GM12878 (cell line): ENCODE measurements around the gene PDE6B. TPM values are rescaled to one million over a fixed set of nuclear protein-coding genes. Genes with fewer than 3 reads are reported as not detected.

Experiments
- ATAC-seq: fragments of 200-7000 bp; cut with Tn5 transposase; 3 replicates; pipeline ENCODE4 v1.9.1; 2020; ENCODE audit warnings: mild to moderate bottlenecking, moderate library complexity
- BruUV-seq: library from RNA; stranded (reverse); fragments of 400-500 nt; replicated peaks from 2 replicates; lab custom pipeline; 2021; lab: Mats Ljungman, UMichigan
- CTCF ChIA-PET: fragments of 300-600 bp; sonication (Branson Sonifier 250); formaldehyde crosslinking; extraction: SDS; loops from one replicate; lab custom pipeline; 2021; ENCODE audit warnings: inconsistent platforms; lab: Yijun Ruan, JAX
- POLR2A ChIA-PET: fragments of 350-600 bp; formaldehyde crosslinking; extraction: SDS; loops from one replicate; lab custom pipeline; 2021; ENCODE audit warnings: inconsistent platforms; lab: Charles Lee
- RAD21 ChIA-PET: fragments of 300-600 bp; sonication (Branson Sonifier 250); formaldehyde crosslinking; loops from one replicate; lab custom pipeline; 2023; ENCODE audit warnings: antibody characterized with exemption; ENCODE audit not compliant: unreplicated experiment; lab: Charles Lee
- SMC1A ChIA-PET: fragments of 300-600 bp; sonication (Branson Sonifier 250); formaldehyde crosslinking; loops from one replicate; lab custom pipeline; 2023; ENCODE audit not compliant: unreplicated experiment, uncharacterized antibody; lab: Charles Lee
- DNase-seq: peaks from one replicate; pipeline ENCODE4 v3.0.0-alpha.2; 2011; ENCODE audit warnings: low read depth, low spot score
- FAIRE-seq: peaks from 3 replicates; lab custom pipeline; 2011; peaks lifted over from hg19 to GRCh38; lab: Jason Lieb, UNC
- H2AFZ ChIP-seq: 2 replicates; pipeline ENCODE4 v1.6.0; 2011; ENCODE audit warnings: low read depth, low read length, control low read depth; ENCODE audit not compliant: control insufficient read depth
- H3K27ac ChIP-seq: 2 replicates; pipeline ENCODE4 v1.5.1; 2011; ENCODE audit warnings: control low read depth; ENCODE audit not compliant: control insufficient read depth, insufficient read depth
- H3K27me3 ChIP-seq, 2 experiments: replicated peaks in 1 of 2; 2 replicates each; pipeline versions ENCODE4 v1.6.0 to v1.6.1; 2011; ENCODE audit warnings: low read length in 1 of 2; ENCODE audit not compliant: control insufficient read depth in 2 of 2, insufficient read depth in 2 of 2
- H3K36me3 ChIP-seq, 2 experiments: 2 replicates each; pipeline ENCODE4 v1.5.1; 2011; ENCODE audit warnings: low read length in 1 of 2; ENCODE audit not compliant: control insufficient read depth in 2 of 2, insufficient read depth in 2 of 2
- H3K4me1 ChIP-seq: 2 replicates; pipeline ENCODE4 v1.6.1; 2011; ENCODE audit warnings: mild to moderate bottlenecking, low read length, moderate library complexity, mixed read lengths; ENCODE audit not compliant: control insufficient read depth, insufficient read depth
- H3K4me2 ChIP-seq: 2 replicates; pipeline ENCODE4 v1.6.0; 2011; ENCODE audit warnings: control low read depth; ENCODE audit not compliant: control insufficient read depth, insufficient read depth
- H3K4me3 ChIP-seq: fragments of 200-600 bp; sonication (generic); 2 replicates; pipeline ENCODE4 v1.5.1; 2016
- H3K79me2 ChIP-seq: 2 replicates; pipeline ENCODE4 v1.6.0; 2011; ENCODE audit warnings: low read length; ENCODE audit not compliant: control insufficient read depth, insufficient read depth
- H3K9ac ChIP-seq: 2 replicates; pipeline ENCODE4 v1.8.0; 2011; ENCODE audit warnings: low read length, control low read depth, mixed read lengths; ENCODE audit not compliant: control insufficient read depth, insufficient read depth
- H3K9me3 ChIP-seq: replicated peaks from 3 replicates; pipeline ENCODE4 v1.5.1; 2011; ENCODE audit warnings: mild to moderate bottlenecking, low read length; ENCODE audit not compliant: control insufficient read depth, insufficient read depth
- H4K20me1 ChIP-seq: 2 replicates; pipeline ENCODE4 v1.6.0; 2011; ENCODE audit not compliant: control insufficient read depth, insufficient read depth
- BHLHE40 ChIP-seq, 2 experiments: fragments of 450-650 bp in 1 of 2; IDR thresholded peaks; 2 replicates each; pipeline ENCODE4 v1.6.1; 2011 to 2017; ENCODE audit warnings: low read depth in 2 of 2, borderline replicate concordance in 1 of 2, improper control_type of control experiment in 1 of 2, low read length in 1 of 2, mild to moderate bottlenecking in 1 of 2
- BMI1 ChIP-seq: fragments of 450-650 bp; IDR thresholded peaks from 2 replicates; pipeline ENCODE4 v1.6.1; 2016; ENCODE audit warnings: mild to moderate bottlenecking, moderate library complexity, borderline replicate concordance
- CBX5 ChIP-seq: sonication (generic); IDR thresholded peaks from 2 replicates; pipeline ENCODE4 v1.6.1; 2016; ENCODE audit warnings: low read depth, moderate library complexity, mild to moderate bottlenecking, inconsistent platforms
- E2F4 ChIP-seq: IDR thresholded peaks from 2 replicates; pipeline ENCODE4 v1.6.1; 2012; ENCODE audit warnings: low read depth, low read length, improper control_type of control experiment
- EED ChIP-seq: sonication (generic); IDR thresholded peaks from 2 replicates; pipeline ENCODE4 v1.6.1; 2016; ENCODE audit warnings: antibody characterized with exemption, low read depth
- JUND ChIP-seq: IDR thresholded peaks from 2 replicates; pipeline ENCODE4 v1.6.1; 2012; ENCODE audit warnings: low read depth, mild to moderate bottlenecking, low read length, improper control_type of control experiment, moderate library complexity
- MTA3 ChIP-seq: IDR thresholded peaks from 2 replicates; pipeline ENCODE4 v1.6.1; 2012; ENCODE audit warnings: low read length, inconsistent platforms, borderline replicate concordance
- NBN ChIP-seq: fragments of 450-650 bp; IDR thresholded peaks from 2 replicates; pipeline ENCODE4 v1.6.1; 2016
- NFIC ChIP-seq: IDR thresholded peaks from 2 replicates; pipeline ENCODE4 v1.6.1; 2012; ENCODE audit warnings: low read depth, mild to moderate bottlenecking, inconsistent platforms, low read length, moderate library complexity
- NR2C1 ChIP-seq: fragments of 450-650 bp; IDR thresholded peaks from 2 replicates; pipeline ENCODE4 v1.6.1; 2017; ENCODE audit warnings: antibody characterized with exemption, mild to moderate bottlenecking, moderate library complexity
- PML ChIP-seq: IDR thresholded peaks from 2 replicates; pipeline ENCODE4 v1.6.1; 2012; ENCODE audit warnings: low read length, inconsistent platforms
- SIN3A ChIP-seq: IDR thresholded peaks from 2 replicates; pipeline ENCODE4 v1.6.1; 2012; ENCODE audit warnings: low read depth, low read length, improper control_type of control experiment
- SIX5 ChIP-seq: IDR thresholded peaks from 2 replicates; pipeline ENCODE4 v1.6.1; 2011; ENCODE audit warnings: mild to moderate bottlenecking, low read depth, low read length, moderate library complexity; ENCODE audit not compliant: severe bottlenecking
- SPI1 ChIP-seq: IDR thresholded peaks from 2 replicates; pipeline ENCODE4 v1.6.1; 2011; ENCODE audit warnings: low read depth, mild to moderate bottlenecking, low read length, moderate library complexity, borderline replicate concordance; ENCODE audit not compliant: insufficient read depth
- TBL1XR1 ChIP-seq: IDR thresholded peaks from 2 replicates; pipeline ENCODE4 v1.6.1; 2012; ENCODE audit warnings: low read depth, low read length, improper control_type of control experiment
- YY1 ChIP-seq: IDR thresholded peaks from 2 replicates; pipeline ENCODE4 v1.6.1; 2011; ENCODE audit warnings: low read depth, mild to moderate bottlenecking, low read length
- ZNF384 ChIP-seq: IDR thresholded peaks from 2 replicates; pipeline ENCODE4 v1.6.1; 2012; ENCODE audit warnings: low read depth, mild to moderate bottlenecking, low read length, improper control_type of control experiment, borderline replicate concordance
- WGBS: methylation state at CpG from one replicate; pipeline ENCODE4 v1.1.6; 2016; ENCODE audit warnings: low lambda C conversion rate; ENCODE audit not compliant: insufficient replicate concordance, insufficient coverage; ENCODE audit errors: missing lambda C conversion rate; 5-methylcytosine and 5-hydroxymethylcytosine counted together
- in situ Hi-C: fragments of 300-500 bp; cut with MboI; formaldehyde crosslinking; loops from 9 replicates; pipeline ENCODE4 v1.14.3; 2018; ENCODE audit warnings: mixed read lengths
- intact Hi-C: fragments of 100-400 bp; cut with micrococcal nuclease; formaldehyde crosslinking; loops from one replicate; pipeline ENCODE4 v1.14.2; 2022; ENCODE audit not compliant: unreplicated experiment
- polyA plus RNA-seq, 11 experiments: library from polyadenylated mRNA; depleted of rRNA in 4 of 11; unstranded in 6 of 11; stranded (reverse) in 5 of 11; fragments of >200 nt; fragmentation: Nextera tagmentation in 4 of 11; fragmentation: Illumina TruSeq in 1 of 11; extraction: Ambion mirVana in 4 of 11; extraction: Trizol in 1 of 11; gene quantifications; 1 replicate in 1 of 11; 2 replicates in 10 of 11; pipeline versions ENCODE4 v1.2.1 to v1.2.3, GENCODE V29; 2011 to 2016; ENCODE audit warnings: inconsistent platforms in 2 of 11, missing spikeins in 2 of 11, low read depth in 1 of 11
- total RNA-seq, 4 experiments: library from RNA; depleted of rRNA in 3 of 4; stranded (reverse); fragments of >200 nt in 3 of 4; fragmentation: Illumina TruSeq in 1 of 4; extraction: Trizol in 1 of 4; gene quantifications; 2 replicates each; pipeline versions ENCODE4 v1.2.1 to v1.2.3, GENCODE V29; 2013 to 2021
- TF ChIP-seq, protein P1 (sequence below): IDR thresholded peaks from 2 replicates; pipeline ENCODE4 v1.6.1; 2012; ENCODE audit warnings: mild to moderate bottlenecking, low read depth, low read length

Gene PDE6B
- total and polyA plus RNA-seq, 10 of the 15 experiments (the other 5 are each of a cell fraction or from before 2014, with no cell fraction given): 2.6 to 6.4 (median 3.8) TPM

DNA sequence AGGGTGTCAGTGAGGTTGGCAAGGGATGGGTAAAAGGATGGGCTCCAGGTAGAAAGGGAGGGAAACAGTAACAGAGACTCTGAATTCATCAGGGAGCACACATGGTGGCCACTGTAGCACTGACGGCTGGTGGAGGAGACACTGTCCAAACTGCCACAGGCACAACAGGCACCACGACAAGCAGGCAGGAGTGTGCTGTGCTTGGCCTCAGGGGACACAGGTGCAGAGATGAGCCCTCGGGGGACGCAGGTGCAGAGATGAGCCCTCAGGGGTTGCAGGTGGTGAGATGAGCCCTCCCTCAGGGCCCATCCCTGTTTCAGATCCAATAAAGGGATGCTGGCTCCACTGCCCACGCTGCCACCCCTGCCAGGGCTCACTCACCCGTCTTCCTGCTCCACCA lies 7.6 kb downstream of the PDE6B start:
- 13% methylated on average over 6 of the region's 6 CpGs for WGBS
- H3K79me2 ChIP-seq: no peaks in the 10 kb centered on the region

DNA sequence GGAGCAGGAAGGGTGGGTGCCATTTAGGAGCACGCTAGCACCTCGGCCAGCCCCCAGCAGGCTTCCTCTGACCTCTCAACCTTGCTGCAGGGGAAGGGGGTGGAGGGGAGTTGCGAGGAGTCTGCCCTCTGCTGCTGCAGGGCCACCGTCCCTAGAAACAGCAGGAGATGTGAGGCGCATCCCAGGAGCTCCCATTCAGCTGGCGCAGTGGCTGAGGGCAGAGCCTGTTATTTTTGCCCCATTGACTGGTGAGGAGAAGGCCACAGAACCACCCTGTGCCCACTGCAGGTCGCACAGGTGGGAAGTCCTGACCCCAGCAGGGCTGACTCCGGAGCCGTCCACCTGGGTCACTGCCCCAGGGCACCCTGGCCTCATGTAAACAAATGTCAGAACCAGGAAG lies 8.0 kb downstream of the PDE6B start:
- H3K9me3 ChIP-seq: peaks cover 3% of the 10 kb centered on the region; the same call in 2 of the 3 replicates
- no peak for FAIRE-seq
- H3K4me1 ChIP-seq: no peaks in the 10 kb centered on the region
- BruUV-seq: no TSS peak
- WGBS: 35% methylated on average over 9 of the region's 9 CpGs
- H3K27ac ChIP-seq: no peak overlapping the region
- no peaks in the 10 kb centered on the region for H4K20me1 ChIP-seq
- intact Hi-C loops (no loop called here), in situ Hi-C loops (no loop called here)
- ChIA-PET CTCF (no interaction called here), RAD21 (no interaction called here), POLR2A (no interaction called here), SMC1A (no interaction called here)
- H2AFZ ChIP-seq: no peak overlapping the region
- no peaks in the 10 kb centered on the region for H3K79me2 ChIP-seq
- DNase-seq: no peak
- no peak for ATAC-seq
- H3K36me3 ChIP-seq: no peaks in the 10 kb centered on the region
- H3K9ac ChIP-seq: no peak overlapping the region
- H3K4me2 ChIP-seq: no peak overlapping the region
- H3K4me3 ChIP-seq: no peak overlapping the region
- no peaks in the 10 kb centered on the region for H3K27me3 ChIP-seq
- TF ChIP-seq SIN3A (no peak), CBX5 (no peak), YY1 (no peak), ZNF384 (no peak), E2F4 (no peak), BHLHE40 (IDR thresholded peaks at IDR 0.05; ENCODE audit: borderline replicate concordance in 1 of 2, low read depth in 2 of 2, low read length in 1 of 2) (no peak), TBL1XR1 (no peak), SPI1 (no peak), JUND (no peak)
- TF ChIP-seq, protein P1, sequence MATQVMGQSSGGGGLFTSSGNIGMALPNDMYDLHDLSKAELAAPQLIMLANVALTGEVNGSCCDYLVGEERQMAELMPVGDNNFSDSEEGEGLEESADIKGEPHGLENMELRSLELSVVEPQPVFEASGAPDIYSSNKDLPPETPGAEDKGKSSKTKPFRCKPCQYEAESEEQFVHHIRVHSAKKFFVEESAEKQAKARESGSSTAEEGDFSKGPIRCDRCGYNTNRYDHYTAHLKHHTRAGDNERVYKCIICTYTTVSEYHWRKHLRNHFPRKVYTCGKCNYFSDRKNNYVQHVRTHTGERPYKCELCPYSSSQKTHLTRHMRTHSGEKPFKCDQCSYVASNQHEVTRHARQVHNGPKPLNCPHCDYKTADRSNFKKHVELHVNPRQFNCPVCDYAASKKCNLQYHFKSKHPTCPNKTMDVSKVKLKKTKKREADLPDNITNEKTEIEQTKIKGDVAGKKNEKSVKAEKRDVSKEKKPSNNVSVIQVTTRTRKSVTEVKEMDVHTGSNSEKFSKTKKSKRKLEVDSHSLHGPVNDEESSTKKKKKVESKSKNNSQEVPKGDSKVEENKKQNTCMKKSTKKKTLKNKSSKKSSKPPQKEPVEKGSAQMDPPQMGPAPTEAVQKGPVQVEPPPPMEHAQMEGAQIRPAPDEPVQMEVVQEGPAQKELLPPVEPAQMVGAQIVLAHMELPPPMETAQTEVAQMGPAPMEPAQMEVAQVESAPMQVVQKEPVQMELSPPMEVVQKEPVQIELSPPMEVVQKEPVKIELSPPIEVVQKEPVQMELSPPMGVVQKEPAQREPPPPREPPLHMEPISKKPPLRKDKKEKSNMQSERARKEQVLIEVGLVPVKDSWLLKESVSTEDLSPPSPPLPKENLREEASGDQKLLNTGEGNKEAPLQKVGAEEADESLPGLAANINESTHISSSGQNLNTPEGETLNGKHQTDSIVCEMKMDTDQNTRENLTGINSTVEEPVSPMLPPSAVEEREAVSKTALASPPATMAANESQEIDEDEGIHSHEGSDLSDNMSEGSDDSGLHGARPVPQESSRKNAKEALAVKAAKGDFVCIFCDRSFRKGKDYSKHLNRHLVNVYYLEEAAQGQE: no peak

More for the DNA sequence above, 7.6 kb downstream of the PDE6B start:
- H3K4me2 ChIP-seq: no peak overlapping the region
- H3K4me3 ChIP-seq: no peak overlapping the region
- H2AFZ ChIP-seq: no peak overlapping the region
- H3K27ac ChIP-seq: no peak overlapping the region
- no peak overlapping the region for H3K9ac ChIP-seq
- in situ Hi-C loops (no loop called here), intact Hi-C loops (no loop called here)
- CTCF ChIA-PET: no interaction called here
- H3K27me3 ChIP-seq: no peaks in the 10 kb centered on the region
- no peak for TF ChIP-seq PML
- TF ChIP-seq SIX5: no peak
- no peak for TF ChIP-seq EED
- no peak for TF ChIP-seq NBN
- no peak for TF ChIP-seq NR2C1
- no peak for TF ChIP-seq NFIC
- no peak for TF ChIP-seq MTA3
- TF ChIP-seq BMI1: no peak
- no peaks in the 10 kb centered on the region for H3K4me1 ChIP-seq
- SMC1A ChIA-PET: no interaction called here
- BruUV-seq: no TSS peak
- ATAC-seq: no peak
- H4K20me1 ChIP-seq: no peaks in the 10 kb centered on the region
- H3K9me3 ChIP-seq: peaks cover 3% of the 10 kb centered on the region; the same call in 2 of the 3 replicates
- DNase-seq: no peak
- no peaks in the 10 kb centered on the region for H3K36me3 ChIP-seq
- FAIRE-seq: no peak
- POLR2A ChIA-PET: no interaction called here
- RAD21 ChIA-PET: no interaction called here
